Measurements from ENCODE around the gene ISG20L2.
A peak's percentile ranks its signal among the peaks of the same experiment; 100 is the strongest.

Gene ISG20L2

DNA sequence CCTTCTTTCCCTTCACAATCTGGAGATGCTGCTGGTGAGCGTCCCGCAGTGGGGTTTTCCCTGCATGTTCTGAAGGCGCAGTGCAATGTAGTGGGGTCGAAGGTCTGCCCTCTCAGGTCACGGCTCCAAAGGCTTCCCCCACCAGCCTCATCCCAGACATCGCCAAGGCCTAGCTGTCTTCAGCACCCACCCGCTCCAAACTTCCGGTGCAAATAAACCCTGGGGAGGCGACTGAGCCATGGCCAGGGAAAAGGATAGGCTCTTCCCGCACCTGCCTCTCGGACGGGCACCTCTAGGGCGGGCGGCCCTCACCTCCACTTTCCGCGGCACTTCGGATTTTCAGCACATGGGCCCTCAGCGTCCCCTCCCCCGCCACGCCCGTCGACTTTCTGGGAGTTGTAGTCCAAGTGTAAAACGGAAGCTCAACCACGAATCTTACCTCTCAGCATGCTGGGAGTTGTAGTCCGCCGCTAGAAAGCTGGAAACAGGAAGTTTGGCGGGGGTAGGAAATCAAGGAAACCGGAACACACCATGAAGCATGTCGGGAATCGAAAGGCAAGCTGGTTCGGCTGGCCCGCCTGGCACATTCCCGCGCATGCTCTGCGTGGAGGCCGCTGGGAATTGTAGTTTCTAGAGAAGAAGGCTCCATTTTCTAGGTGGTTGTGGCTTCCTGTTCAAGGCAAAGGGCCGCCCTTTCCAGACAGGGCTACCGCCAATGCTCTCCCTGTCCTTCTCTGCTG is 12.3 kb upstream of the ISG20L2 start, which contains the start of gene MRPL24:
MRPL24 (minus strand) TSS at position 348 of the 740 bp plus-strand sequence. CDS start 2,384 bp downstream, outside the sequence.
- peak; percentile 100 for DNase-seq (ENCODE audit: low spot score)

DNA sequence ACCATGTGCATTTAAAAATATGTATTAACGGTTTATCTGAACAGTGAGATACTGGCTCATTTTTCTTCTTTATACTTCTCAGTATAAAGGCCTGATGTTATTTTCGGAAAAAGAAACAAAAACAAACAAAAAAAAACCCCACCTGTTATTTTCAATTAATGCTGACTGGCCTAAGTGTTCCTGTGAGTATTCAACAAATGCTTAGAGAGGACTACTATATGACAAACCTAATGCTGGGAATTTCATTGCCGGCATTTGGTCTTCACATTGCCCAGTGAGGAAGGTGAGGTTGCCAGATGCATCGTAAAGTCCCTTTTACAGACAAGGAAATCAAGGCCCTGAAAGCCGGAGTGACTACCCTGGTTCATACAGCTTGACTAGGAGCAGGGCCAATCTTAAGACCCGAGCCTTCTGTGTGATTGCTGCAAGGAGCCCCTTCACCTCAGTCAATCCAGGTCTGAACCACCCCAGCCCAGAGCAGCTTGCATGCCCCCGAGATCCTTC is 11.7 kb upstream of the ISG20L2 start:
- DNase-seq (ENCODE audit: low spot score), result no peak

GRCh38 chr1:156738916-156739315 is 10.3 kb upstream of the ISG20L2 start:
- no peak for DNase-seq (ENCODE audit: low spot score)

GRCh38 chr1:156738407-156738806 is 9.8 kb upstream of the ISG20L2 start:
- DNase-seq (ENCODE audit: low spot score), result no peak

DNA sequence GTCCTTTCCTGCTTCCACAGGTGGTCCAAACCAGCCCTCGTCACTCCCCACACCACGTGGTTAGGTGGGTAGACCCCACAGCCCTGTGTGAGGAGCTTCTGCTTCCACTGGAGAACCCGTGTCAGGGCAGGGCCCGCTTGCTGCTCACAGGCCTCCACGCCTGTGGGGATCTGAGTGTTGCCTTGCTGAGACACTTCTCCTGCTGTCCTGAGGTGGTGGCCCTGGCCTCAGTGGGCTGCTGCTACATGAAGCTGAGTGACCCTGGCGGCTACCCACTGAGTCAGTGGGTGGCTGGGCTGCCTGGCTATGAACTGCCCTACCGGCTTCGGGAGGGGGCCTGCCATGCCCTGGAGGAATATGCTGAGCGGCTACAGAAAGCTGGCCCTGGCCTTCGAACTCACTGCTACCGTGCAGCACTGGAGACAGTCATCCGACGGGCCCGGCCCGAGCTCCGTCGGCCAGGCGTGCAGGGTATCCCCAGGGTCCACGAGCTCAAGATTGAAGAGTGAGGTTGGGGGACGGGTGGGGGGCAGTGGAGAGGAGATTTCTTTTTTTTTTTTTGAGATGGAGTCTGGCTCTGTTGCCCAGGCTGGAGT is 5.5 kb upstream of the ISG20L2 start:
- no peak for DNase-seq (ENCODE audit: low spot score)

- DNase-seq (ENCODE audit: low spot score), result peak; percentile 85
Measured at GRCh38 chr1:156727926-156728598, 504 bp downstream of the ISG20L2 start, which contains the start of gene METTL25B. TSS of gene METTL25B (plus strand) at chr1:156728469. CDS start at chr1:156729105, 636 bp downstream.

DNA sequence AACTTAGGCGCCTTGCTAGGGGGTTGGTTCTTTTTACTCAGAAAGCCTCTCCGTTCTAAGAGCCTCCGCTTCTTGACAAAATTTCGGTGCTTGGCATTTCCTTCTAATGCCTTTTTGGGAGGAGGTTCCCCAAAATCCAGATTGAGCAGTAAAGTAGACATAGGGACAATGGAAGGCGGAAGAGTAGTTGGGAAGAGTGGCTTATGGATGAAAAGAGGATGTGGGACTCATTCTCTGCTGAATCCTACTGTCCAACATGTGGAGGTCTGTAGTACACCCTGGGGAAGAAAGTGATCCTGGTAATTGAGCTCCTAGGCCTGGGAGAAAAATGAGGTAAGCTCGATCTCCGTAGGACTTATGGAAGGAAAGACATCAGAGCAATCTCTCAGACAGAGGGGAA is 1.1 kb downstream of the ISG20L2 start:
- no peak for DNase-seq (ENCODE audit: low spot score)

- DNase-seq (ENCODE audit: low spot score), result peak; percentile 66
Measured at GRCh38 chr1:156726549-156727226, 1.9 kb downstream of the ISG20L2 start.

GRCh38 chr1:156725683-156726280 is 2.8 kb downstream of the ISG20L2 start:
- DNase-seq (ENCODE audit: low spot score), result peak; percentile 87

GRCh38 chr1:156721535-156721934 is 7.0 kb downstream of the ISG20L2 start:
- DNase-seq (ENCODE audit: low spot score), result peak; percentile 63

- DNase-seq (ENCODE audit: low spot score), result no peak
Measured at GRCh38 chr1:156721131-156721530, 7.4 kb downstream of the ISG20L2 start.

DNA sequence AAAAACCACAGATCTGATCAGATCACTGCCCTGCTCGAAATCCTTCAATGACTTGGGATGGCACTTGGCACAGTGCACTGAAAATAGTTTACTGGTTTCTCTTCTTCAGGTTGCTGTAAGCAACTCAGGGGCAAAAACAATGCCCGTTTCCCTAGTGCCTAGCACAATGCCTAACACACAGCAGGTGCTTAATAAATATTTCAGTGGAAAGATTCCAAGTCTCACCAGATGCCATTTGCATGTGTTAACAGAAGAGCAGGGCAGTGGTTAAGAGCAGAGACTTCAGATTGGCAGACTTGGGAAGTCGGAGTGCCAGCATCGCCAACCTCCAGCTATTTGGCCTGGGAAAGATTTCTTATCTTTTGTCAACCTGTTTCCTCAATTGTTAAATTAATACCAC is 11.2 kb downstream of the ISG20L2 start:
- DNase-seq (ENCODE audit: low spot score), result no peak

DNA sequence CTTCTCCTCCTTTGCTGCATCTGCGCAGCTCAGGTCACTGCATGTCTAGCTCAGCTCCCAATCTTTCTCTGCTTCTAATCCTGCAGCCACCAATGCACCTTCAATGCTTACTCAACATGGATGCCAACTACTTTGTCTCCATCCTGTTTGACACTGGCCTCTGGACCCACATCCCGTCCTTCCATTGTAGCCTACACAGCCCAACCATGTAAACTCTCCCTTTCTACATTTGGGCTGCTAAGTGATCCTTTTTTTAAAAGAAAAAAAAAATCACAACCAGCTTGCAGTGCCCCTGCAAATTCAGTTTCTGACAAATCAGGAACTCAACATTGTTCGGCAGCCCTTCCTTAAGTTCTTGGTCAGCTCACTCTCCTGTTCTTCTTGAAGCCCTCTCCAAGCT is 13.7 kb downstream of the ISG20L2 start:
- no peak for DNase-seq (ENCODE audit: low spot score)

DNA sequence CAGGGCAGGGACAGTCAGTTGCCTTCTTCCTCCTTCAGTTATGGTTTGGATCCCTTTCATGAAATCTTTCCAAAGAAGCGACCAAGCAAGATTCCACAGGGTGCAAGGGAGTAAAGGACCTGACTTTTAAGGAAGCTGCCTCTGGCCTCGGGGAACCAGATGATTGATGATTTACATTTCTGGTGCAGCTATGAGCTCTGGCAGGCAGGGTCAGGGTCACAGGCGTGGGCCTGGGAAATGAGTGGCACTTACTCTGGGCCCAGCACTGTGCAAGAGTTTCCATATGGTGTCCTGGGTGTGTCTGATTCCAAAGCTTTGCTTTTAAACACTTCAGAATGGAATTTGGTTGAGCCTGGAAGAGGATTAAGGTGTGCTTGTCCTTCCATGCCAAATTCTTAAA is 15.9 kb downstream of the ISG20L2 start:
- no peak for DNase-seq (ENCODE audit: low spot score)

- no peak for DNase-seq (ENCODE audit: low spot score)
Measured at GRCh38 chr1:156711011-156711817, 17.4 kb downstream of the ISG20L2 start.

GRCh38 chr1:156709757-156710489 is 18.6 kb downstream of the ISG20L2 start:
- no peak for DNase-seq (ENCODE audit: low spot score)

DNA sequence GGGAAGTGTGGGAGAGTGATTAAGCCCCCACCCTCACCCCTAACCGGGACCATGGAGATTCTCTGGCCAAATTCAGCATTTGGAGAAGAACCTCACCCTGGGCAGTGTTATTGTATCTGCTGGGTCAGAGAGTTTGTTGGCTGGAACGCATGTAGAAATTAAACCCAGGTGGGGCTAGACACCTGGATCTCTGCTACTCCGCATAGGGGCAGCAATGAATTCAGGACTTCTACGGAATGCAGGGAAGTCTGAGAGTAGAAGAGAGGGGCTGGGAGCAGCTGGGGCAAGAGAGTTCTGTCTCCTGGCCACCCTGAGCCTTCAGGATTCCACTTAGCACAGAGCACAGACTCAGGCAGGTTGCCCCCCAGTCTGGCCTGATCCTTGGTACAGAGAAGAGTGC is 19.5 kb downstream of the ISG20L2 start:
- DNase-seq (ENCODE audit: low spot score), result no peak

DNA sequence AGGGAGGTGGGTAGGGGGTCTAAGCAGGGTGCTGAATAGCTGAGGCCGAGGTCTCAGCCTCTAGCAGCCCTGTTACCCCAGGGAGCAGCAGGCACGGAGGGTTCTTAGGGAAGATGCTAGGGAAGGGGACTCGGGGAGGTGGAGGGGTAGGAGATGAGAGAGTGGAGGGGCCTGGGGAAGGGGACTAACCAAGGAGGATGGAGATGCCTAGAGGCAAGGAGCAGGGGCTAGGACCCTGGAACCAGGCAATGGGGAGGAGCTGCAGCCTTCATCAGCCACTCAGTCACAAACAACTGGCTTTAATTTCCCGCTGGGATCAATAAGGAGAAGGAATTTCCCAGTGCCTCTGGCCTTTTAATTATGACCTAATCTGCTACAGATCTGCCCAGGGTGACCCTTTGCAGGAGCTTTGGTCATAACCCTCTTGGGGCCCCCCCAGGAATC is 20.3 kb downstream of the ISG20L2 start:
- no peak for DNase-seq (ENCODE audit: low spot score)

GRCh38 chr1:156707417-156708217 is 20.9 kb downstream of the ISG20L2 start:
- no peak for DNase-seq (ENCODE audit: low spot score)
